Omental fat pad (tissue), 4 donors: ENCODE results near the gene MYT1. TPM values are rescaled to one million over a fixed set of nuclear protein-coding genes. Genes with fewer than 3 reads are reported as not detected.

Source experiments
- ATAC-seq: fragments of 150-250 bp; one replicate; pipeline ENCODE4 v1.9.1; 2016; ENCODE audit warnings: mild to moderate bottlenecking, moderate library complexity; ENCODE audit not compliant: low FRiP score
- DNase-seq: peaks from one replicate; pipeline ENCODE4 v3.0.0-alpha.2; 2019; ENCODE audit warnings: low spot score
- total RNA-seq, 4 donors: library from RNA; depleted of rRNA; stranded (reverse); fragments of >200 nt; gene quantifications; one replicate each; pipeline ENCODE4 v1.1.0, GENCODE V29; 2016
- TF ChIP-seq, protein P1 (sequence below), 3 donors: fragments of 450-650 bp; IDR thresholded peaks; one replicate each; pipeline ENCODE4 v1.5.1; 2016 to 2017; ENCODE audit warnings: antibody characterized with exemption in 3 of 3, mild to moderate bottlenecking in 3 of 3, moderate library complexity in 2 of 3

MYT1 gene
- total RNA-seq, 4 donors from 2014 or later: not detected

DNA sequence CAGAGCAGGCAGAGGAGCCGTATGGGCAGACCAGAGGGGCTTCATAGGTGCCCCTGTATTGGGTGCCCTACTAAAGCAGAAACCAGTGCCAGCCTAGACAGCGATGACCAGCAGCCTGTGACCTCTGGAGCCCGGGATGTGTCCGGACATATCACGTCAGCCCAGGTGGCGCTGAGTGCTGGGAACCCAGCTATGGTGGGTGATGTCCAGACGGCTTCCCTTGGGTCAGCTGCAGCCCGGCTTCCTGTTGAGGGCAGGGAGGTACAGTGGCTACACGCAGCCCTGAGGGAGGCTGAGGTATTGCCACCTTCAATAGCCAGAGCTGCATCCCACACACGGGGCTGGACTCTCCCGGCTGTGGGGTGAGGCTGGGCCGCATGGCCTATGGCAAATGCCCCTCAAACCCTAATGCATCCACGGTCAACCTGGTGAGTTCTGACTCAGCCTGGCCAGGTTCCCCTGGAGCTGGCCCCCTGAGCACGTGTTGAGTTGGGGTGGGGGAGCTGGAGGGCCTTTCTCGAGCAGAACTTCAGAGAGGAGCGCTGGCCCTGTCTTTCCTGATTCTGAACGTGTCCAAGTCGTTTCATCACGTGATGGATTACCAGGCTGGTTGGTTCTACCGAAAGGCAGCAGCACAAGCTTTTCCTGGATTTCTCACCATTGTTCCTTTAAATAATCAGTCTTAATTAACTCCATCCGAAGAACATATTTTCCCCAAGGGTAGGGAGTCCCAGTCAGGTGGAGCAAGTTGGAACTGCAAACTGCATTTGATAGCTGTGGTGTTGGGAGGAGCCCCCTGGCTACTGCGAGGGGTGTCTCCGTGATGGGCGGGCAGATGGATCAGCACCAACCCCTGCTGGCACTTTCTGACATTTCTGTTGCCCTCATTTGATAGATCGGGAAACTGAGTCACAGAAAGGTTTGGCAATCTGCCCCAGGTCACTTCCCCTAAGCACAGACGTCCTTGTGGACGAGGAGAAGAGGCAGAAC, 7.1 kb upstream of the MYT1 start:
- TF ChIP-seq, protein P1, sequence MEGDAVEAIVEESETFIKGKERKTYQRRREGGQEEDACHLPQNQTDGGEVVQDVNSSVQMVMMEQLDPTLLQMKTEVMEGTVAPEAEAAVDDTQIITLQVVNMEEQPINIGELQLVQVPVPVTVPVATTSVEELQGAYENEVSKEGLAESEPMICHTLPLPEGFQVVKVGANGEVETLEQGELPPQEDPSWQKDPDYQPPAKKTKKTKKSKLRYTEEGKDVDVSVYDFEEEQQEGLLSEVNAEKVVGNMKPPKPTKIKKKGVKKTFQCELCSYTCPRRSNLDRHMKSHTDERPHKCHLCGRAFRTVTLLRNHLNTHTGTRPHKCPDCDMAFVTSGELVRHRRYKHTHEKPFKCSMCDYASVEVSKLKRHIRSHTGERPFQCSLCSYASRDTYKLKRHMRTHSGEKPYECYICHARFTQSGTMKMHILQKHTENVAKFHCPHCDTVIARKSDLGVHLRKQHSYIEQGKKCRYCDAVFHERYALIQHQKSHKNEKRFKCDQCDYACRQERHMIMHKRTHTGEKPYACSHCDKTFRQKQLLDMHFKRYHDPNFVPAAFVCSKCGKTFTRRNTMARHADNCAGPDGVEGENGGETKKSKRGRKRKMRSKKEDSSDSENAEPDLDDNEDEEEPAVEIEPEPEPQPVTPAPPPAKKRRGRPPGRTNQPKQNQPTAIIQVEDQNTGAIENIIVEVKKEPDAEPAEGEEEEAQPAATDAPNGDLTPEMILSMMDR (IDR thresholded peaks at IDR 0.05): no peak
- DNase-seq (no peak), ATAC-seq (no peak)

DNA sequence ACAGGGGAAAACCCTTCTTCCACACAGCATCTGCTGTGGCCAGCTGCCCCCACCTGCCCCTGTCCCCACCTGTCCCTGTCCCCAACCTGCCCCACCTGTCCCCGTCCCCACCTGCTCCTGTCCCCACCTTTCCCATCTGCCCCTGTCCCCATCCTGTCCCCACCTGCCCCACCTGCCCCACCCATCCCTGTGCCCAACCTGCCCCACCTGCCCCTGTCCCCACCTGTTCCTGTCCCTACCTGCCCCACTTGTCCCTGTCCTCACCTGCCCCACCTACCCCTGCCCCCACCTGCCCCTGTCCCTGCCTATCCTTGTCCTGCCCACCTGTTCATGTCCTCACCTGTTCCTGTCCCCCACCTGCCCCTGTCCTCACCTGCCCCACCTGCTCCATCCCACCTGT, 6.4 kb upstream of the MYT1 start:
- no peak for ATAC-seq
- TF ChIP-seq, protein P1 (IDR thresholded peaks at IDR 0.05): no peak

DNA sequence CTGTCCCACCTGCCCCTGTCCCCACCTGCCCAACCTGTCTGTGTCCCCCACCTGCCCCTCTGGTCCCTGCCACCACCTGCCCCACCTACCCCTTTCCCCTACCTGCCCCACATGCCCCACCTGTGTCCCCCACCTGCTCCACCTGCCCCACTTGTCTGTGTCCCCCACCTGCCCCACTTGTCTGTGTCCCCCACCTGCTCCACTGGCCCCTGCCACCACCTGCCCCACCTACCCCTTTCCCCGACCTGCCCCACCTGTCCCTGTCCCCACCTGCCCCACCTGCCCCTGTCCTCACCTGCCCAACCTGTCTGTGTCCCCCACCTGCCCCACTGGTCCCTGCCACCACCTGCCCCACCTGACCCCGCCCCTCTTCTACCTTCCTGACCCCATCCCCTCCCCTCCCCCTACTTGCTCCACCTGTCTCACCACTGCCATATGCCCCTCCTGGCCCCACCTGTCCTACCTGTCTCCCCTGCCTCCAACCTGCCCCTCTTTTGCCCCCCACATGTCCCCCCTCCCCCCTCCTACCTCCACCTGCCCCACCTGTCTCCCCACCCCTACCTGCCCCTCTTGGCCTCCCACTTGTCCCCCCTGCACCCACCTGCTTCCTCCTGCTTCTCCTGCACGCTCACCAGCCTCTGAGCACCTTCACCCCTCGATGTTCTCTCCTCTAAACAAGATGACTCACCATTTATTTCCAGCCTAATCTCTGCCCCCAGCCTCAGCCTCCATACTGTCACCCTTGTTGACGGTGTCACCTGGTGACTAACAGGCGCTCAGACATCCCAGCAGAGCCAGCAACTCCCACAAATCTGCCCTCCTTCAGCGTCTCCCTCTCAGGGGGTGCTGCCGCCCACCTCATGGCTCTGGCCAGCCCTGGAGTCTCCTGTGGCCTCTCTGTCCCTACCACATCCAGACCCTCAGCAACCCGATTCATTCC, 5.6 kb upstream of the MYT1 start:
- TF ChIP-seq, protein P1 (IDR thresholded peaks at IDR 0.05): no peak
- no peak for ATAC-seq
- DNase-seq: no peak

More for the DNA sequence above, 6.4 kb upstream of the MYT1 start:
- DNase-seq: no peak

- DNase-seq: no peak
- no peak for ATAC-seq
- TF ChIP-seq, protein P1 (IDR thresholded peaks at IDR 0.05): no peak
These were observed 5.0 kb upstream of the MYT1 start for GRCh38 chr20:64159286-64159680.

GRCh38 chr20:64159711-64160110, 4.5 kb upstream of the MYT1 start:
- ATAC-seq: no peak
- no peak for DNase-seq
- TF ChIP-seq, protein P1 (IDR thresholded peaks at IDR 0.05): no peak

DNA sequence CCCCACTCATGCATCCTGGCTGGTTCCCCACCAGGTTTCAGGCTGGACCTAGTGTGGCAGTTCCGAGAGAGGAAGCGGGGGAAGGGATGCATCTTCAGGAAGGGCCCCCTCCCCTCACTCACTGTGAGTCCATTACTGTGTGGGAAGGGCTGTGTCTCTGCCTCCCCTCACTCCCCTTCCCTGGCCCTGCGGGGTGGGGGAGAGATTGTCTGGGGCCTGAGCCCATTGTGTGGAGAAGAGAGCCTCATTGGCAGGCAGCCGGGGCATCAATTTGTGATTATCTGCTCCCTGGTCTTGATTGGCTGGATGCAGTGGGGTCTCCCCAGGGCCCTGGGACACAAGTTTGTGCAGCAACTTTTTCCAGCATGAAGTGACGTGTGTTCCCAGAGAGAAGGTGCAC, 4.1 kb upstream of the MYT1 start:
- TF ChIP-seq, protein P1 (IDR thresholded peaks at IDR 0.05): no peak
- no peak for DNase-seq
- ATAC-seq: no peak
